CD4-positive, alpha-beta T cell (primary cell): Measurements from ENCODE around the gene GRIN2A. TPM values are rescaled to one million over a fixed set of nuclear protein-coding genes. Genes with fewer than 3 reads are reported as not detected.

Experiments used
- ATAC-seq: fragments of 200-7000 bp; cut with Tn5 transposase; one replicate; pipeline ENCODE4 v1.10.0; 2022; ENCODE audit warnings: mild to moderate bottlenecking; ENCODE audit not compliant: poor library complexity
- CTCF ChIA-PET: fragments of 350-600 bp; sonication (Branson Sonifier 250); formaldehyde crosslinking; loops from one replicate; lab custom pipeline; 2021; ENCODE audit warnings: antibody characterized with exemption, inconsistent platforms; lab: Charles Lee
- POLR2A ChIA-PET: fragments of 350-600 bp; sonication (Branson Sonifier 250); formaldehyde crosslinking; loops from one replicate; lab custom pipeline; 2021; ENCODE audit warnings: antibody characterized with exemption, inconsistent platforms; lab: Charles Lee
- DNase-seq, 14 experiments: peaks; one replicate each; pipeline ENCODE4 v3.0.0-alpha.2; 2013 to 2020; ENCODE audit warnings: mixed read lengths in 2 of 14
- H3K27ac ChIP-seq, 2 donors: one replicate each; pipeline versions ENCODE4 v1.5.1 to v1.7.0; 2013; ENCODE audit warnings: low read length in 2 of 2, low read depth in 1 of 2, mild to moderate bottlenecking in 1 of 2
- H3K27me3 ChIP-seq, 2 experiments: 1 replicate in 1 of 2; 2 replicates in 1 of 2; pipeline versions ENCODE4 v1.6.1 to v1.7.0; 2013; ENCODE audit warnings: low read length in 2 of 2, control low read depth in 1 of 2, mild to moderate bottlenecking in 1 of 2, moderate library complexity in 1 of 2; ENCODE audit not compliant: insufficient read depth in 2 of 2, control insufficient read depth in 1 of 2
- H3K36me3 ChIP-seq: one replicate; pipeline ENCODE4 v1.6.1; 2013; ENCODE audit warnings: low read length, control low read depth; ENCODE audit not compliant: insufficient read depth
- H3K4me1 ChIP-seq: one replicate; pipeline ENCODE4 v1.6.1; 2013; ENCODE audit warnings: low read length, control low read depth; ENCODE audit not compliant: insufficient read depth
- H3K4me3 ChIP-seq: one replicate; pipeline ENCODE4 v1.5.1; 2013; ENCODE audit warnings: mild to moderate bottlenecking, low read length, moderate library complexity
- H3K9me3 ChIP-seq, 2 experiments: 1 replicate in 1 of 2; 2 replicates in 1 of 2; pipeline versions ENCODE4 v1.6.1 to v1.7.0; 2013; ENCODE audit warnings: low read length in 2 of 2, mild to moderate bottlenecking in 2 of 2, control low read depth in 1 of 2, moderate library complexity in 1 of 2; ENCODE audit not compliant: control insufficient read depth in 1 of 2, insufficient read depth in 1 of 2
- H3K27ac Mint-ChIP-seq: one replicate; pipeline ENCODE4 v1.8.0; 2020; ENCODE audit warnings: mixed read lengths
- H3K27me3 Mint-ChIP-seq: one replicate; pipeline ENCODE4 v1.8.0; 2021; ENCODE audit warnings: mixed read lengths
- H3K36me3 Mint-ChIP-seq: one replicate; pipeline ENCODE4 v1.8.0; 2021; ENCODE audit warnings: low read depth, mixed read lengths
- H3K4me1 Mint-ChIP-seq: one replicate; pipeline ENCODE4 v1.8.0; 2021; ENCODE audit warnings: low read depth, mixed read lengths
- H3K4me3 Mint-ChIP-seq: one replicate; pipeline ENCODE4 v1.8.0; 2020; ENCODE audit warnings: mild to moderate bottlenecking, mixed read lengths
- H3K9me3 Mint-ChIP-seq: one replicate; pipeline ENCODE4 v1.8.0; 2020; ENCODE audit warnings: mixed read lengths
- CTCF ChIP-seq: fragments of 200-600 bp; IDR thresholded peaks from one replicate; pipeline ENCODE4 v1.8.0; 2022; ENCODE audit warnings: antibody characterized with exemption, mild to moderate bottlenecking
- intact Hi-C, 2 experiments: fragments of 100-400 bp; cut with DNase I in 1 of 2; cut with micrococcal nuclease in 1 of 2; formaldehyde crosslinking; loops; one replicate each; pipeline versions ENCODE4 v1.15.1 to v1.9.0; 2023 to 2025; cut with DNase I, micrococcal nuclease
- total RNA-seq, 174 experiments: library from RNA in 2 of 174; stranded (reverse) in 2 of 174; gene quantifications; one replicate each; pipeline ENCODE4 v1.2.3 and lab custom pipeline; 2021 to 2026

The GRIN2A gene
- total RNA-seq, 2 experiments from 2014 or later = not detected

- Mint-ChIP-seq H3K36me3 (no peaks in the 10 kb centered on the region), H3K4me3 (no peak overlapping the region), H3K27me3 (no peaks in the 10 kb centered on the region), H3K4me1 (no peaks in the 10 kb centered on the region), H3K9me3 (peaks cover 13% of the 10 kb centered on the region), H3K27ac (no peak overlapping the region)
- Histone ChIP-seq H3K27ac (no peak overlapping the region), H3K4me1 (no peaks in the 10 kb centered on the region), H3K9me3 (peaks cover 0 to 3% of the 10 kb centered on the region in 2 experiments), H3K36me3 (no peaks in the 10 kb centered on the region), H3K4me3 (no peak overlapping the region), H3K27me3 (peaks cover 0 to 2% of the 10 kb centered on the region in 2 experiments)
- ChIA-PET POLR2A (no interaction called here), CTCF (no interaction called here)
- no peak for ATAC-seq
- no peak for DNase-seq
- TF ChIP-seq CTCF = no peak
- intact Hi-C loops = no loop called here
Observed at GRCh38 chr16:9708972-9709620, 473.1 kb downstream of the GRIN2A start.

GRCh38 chr16:9706217-9706836 is 475.9 kb downstream of the GRIN2A start:
- peaks cover 5% of the 10 kb centered on the region for H3K9me3 Mint-ChIP-seq
- POLR2A ChIA-PET = no interaction called here
- H3K4me1 ChIP-seq = no peaks in the 10 kb centered on the region
- H3K27ac ChIP-seq = no peak overlapping the region
- H3K36me3 Mint-ChIP-seq = no peaks in the 10 kb centered on the region
- CTCF ChIA-PET = no interaction called here
- no peaks in the 10 kb centered on the region for H3K4me1 Mint-ChIP-seq
- no peak for TF ChIP-seq CTCF
- H3K27me3 ChIP-seq = peaks cover 0 to 2% of the 10 kb centered on the region in 2 experiments
- no peaks in the 10 kb centered on the region for H3K27me3 Mint-ChIP-seq
- DNase-seq (no peak), ATAC-seq (no peak)
- no peak overlapping the region for H3K27ac Mint-ChIP-seq
- intact Hi-C loops = no loop called here
- no peak overlapping the region for H3K4me3 ChIP-seq
- no peaks in the 10 kb centered on the region for H3K36me3 ChIP-seq
- no peak overlapping the region for H3K4me3 Mint-ChIP-seq
- peaks cover 0 to 3% of the 10 kb centered on the region in 2 experiments for H3K9me3 ChIP-seq

DNA sequence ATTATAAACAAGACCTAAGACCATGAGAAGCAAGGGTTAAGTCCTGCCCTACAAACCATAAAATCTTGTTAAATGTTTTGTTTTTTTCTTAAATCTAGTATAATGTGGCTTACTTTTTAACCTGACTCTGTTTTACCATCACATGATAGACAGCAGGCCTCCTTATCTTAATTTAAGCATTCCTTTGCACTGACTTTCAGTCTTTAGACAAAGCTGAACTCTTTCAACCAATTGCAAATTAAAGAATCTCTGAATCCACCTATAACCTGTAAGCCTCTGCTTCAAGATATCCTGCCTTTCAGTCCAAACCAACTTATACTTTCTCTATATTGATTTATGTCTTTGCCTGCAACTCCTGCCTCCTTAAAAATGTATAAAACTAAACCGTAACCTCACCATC is 478.5 kb downstream of the GRIN2A start:
- H3K4me1 ChIP-seq = no peaks in the 10 kb centered on the region
- no peak overlapping the region for H3K27ac ChIP-seq
- peaks cover 0 to 3% of the 10 kb centered on the region in 2 experiments for H3K9me3 ChIP-seq
- no peaks in the 10 kb centered on the region for H3K36me3 Mint-ChIP-seq
- no peak for TF ChIP-seq CTCF
- ChIA-PET POLR2A (no interaction called here), CTCF (no interaction called here)
- no peaks in the 10 kb centered on the region for H3K27me3 Mint-ChIP-seq
- peaks cover 4% of the 10 kb centered on the region for H3K9me3 Mint-ChIP-seq
- no peak overlapping the region for H3K27ac Mint-ChIP-seq
- no peaks in the 10 kb centered on the region for H3K36me3 ChIP-seq
- DNase-seq = no peak
- no peak overlapping the region for H3K4me3 Mint-ChIP-seq
- H3K27me3 ChIP-seq = peaks cover 0 to 2% of the 10 kb centered on the region in 2 experiments
- intact Hi-C loops = no loop called here
- H3K4me3 ChIP-seq = no peak overlapping the region
- no peak for ATAC-seq
- no peaks in the 10 kb centered on the region for H3K4me1 Mint-ChIP-seq

Other genes with a start within 250 kb of the GRIN2A start
- gene ATF7IP2, start 203.6 kb upstream of the GRIN2A start, total RNA-seq = 10 to 100 TPM; 82.9 to 86.9 TPM